SK-N-SH (cell line): Measurements from ENCODE around the gene ATP5F1D. TPM values are rescaled to one million over a fixed set of nuclear protein-coding genes. Genes with fewer than 3 reads are reported as not detected.

Source experiments
- CTCF ChIA-PET: fragments of 300-600, 350-600 bp; formaldehyde crosslinking; extraction: SDS; loops from one replicate; lab custom pipeline; 2021; lab: Yijun Ruan, JAX
- POLR2A ChIA-PET: fragments of 350-600 bp; sonication (Branson Sonifier 250); formaldehyde crosslinking; extraction: SDS; loops from one replicate; lab custom pipeline; 2020; ENCODE audit warnings: antibody characterized with exemption, inconsistent platforms; lab: Yijun Ruan, JAX
- DNase-seq: peaks from one replicate; pipeline ENCODE4 v3.0.0; 2012
- H2AFZ ChIP-seq: fragments of 200-600 bp; sonication (generic); 2 replicates; pipeline ENCODE4 v1.8.1; 2016; ENCODE audit warnings: antibody characterized with exemption, mild to moderate bottlenecking, low read depth
- H3F3A ChIP-seq: fragments of 200-600 bp; sonication (generic); replicated peaks from 2 replicates; pipeline ENCODE3; 2016; ENCODE audit warnings: antibody characterized with exemption, mild to moderate bottlenecking; ENCODE audit not compliant: insufficient read depth
- H3K27ac ChIP-seq, 2 experiments: fragments of 200-500 bp in 1 of 2; fragments of 200-600 bp in 1 of 2; sonication (Bioruptor generic) in 1 of 2; sonication (generic), shearing (Covaris generic) in 1 of 2; 2 replicates each; pipeline versions ENCODE4 v1.5.1 to v1.6.1; 2014 to 2016; ENCODE audit warnings: low read depth in 2 of 2, inconsistent platforms in 1 of 2, low read length in 1 of 2, mild to moderate bottlenecking in 1 of 2, mixed read lengths in 1 of 2
- H3K27me3 ChIP-seq: fragments of 200-600 bp; sonication (generic), shearing (Covaris generic); 2 replicates; pipeline ENCODE4 v1.6.1; 2016; ENCODE audit warnings: mixed run types; ENCODE audit not compliant: insufficient read depth
- H3K36me3 ChIP-seq, 2 experiments: fragments of 200-500 bp in 1 of 2; fragments of 200-600 bp in 1 of 2; sonication (Bioruptor generic) in 1 of 2; sonication (generic) in 1 of 2; replicated peaks in 1 of 2; 2 replicates each; pipeline versions ENCODE3 to v1.5.1; 2014 to 2016; ENCODE audit warnings: low read length in 1 of 2, mild to moderate bottlenecking in 1 of 2; ENCODE audit not compliant: insufficient read depth in 2 of 2, control insufficient read depth in 1 of 2
- H3K4me1 ChIP-seq, 2 experiments: fragments of 200-500 bp in 1 of 2; fragments of 200-600 bp in 1 of 2; sonication (Bioruptor generic) in 1 of 2; sonication (generic), shearing (Covaris generic) in 1 of 2; 2 replicates each; pipeline versions ENCODE4 v1.5.1 to v1.6.1; 2014 to 2016; ENCODE audit warnings: low read depth in 1 of 2, low read length in 1 of 2, mixed run types in 1 of 2; ENCODE audit not compliant: insufficient read depth in 2 of 2, control insufficient read depth in 1 of 2
- H3K4me2 ChIP-seq: fragments of 200-600 bp; sonication (generic), shearing (Covaris generic); 2 replicates; pipeline ENCODE4 v1.6.1; 2017; ENCODE audit warnings: mixed run types
- H3K4me3 ChIP-seq, 2 experiments: fragments of 200-500 bp in 1 of 2; fragments of 200-600 bp in 1 of 2; sonication (Bioruptor generic) in 1 of 2; sonication (generic), shearing (Covaris generic) in 1 of 2; 2 replicates each; pipeline versions ENCODE4 v1.5.1 to v1.8.1; 2014 to 2016; ENCODE audit warnings: low read depth in 2 of 2, inconsistent platforms in 1 of 2, low read length in 1 of 2, mild to moderate bottlenecking in 1 of 2, mixed read lengths in 1 of 2, moderate library complexity in 1 of 2
- H3K79me2 ChIP-seq: fragments of 200-600 bp; sonication (generic); 2 replicates; pipeline ENCODE4 v1.8.1; 2017; ENCODE audit warnings: mild to moderate bottlenecking; ENCODE audit not compliant: insufficient read depth
- H3K9ac ChIP-seq: fragments of 200-600 bp; sonication (generic); 2 replicates; pipeline ENCODE4 v1.6.1; 2017; ENCODE audit warnings: mixed run types
- H3K9me2 ChIP-seq: fragments of 200-600 bp; sonication (generic); 2 replicates; pipeline ENCODE4 v1.6.1; 2017; ENCODE audit warnings: mixed run types
- H3K9me3 ChIP-seq: fragments of 200-600 bp; sonication (generic); 2 replicates; pipeline ENCODE4 v1.6.1; 2017; ENCODE audit warnings: mixed run types, mild to moderate bottlenecking, moderate library complexity
- H4K20me1 ChIP-seq: fragments of 200-600 bp; sonication (generic); 2 replicates; pipeline ENCODE4 v1.6.1; 2017; ENCODE audit warnings: mild to moderate bottlenecking, mixed run types; ENCODE audit not compliant: insufficient read depth
- ELF1 ChIP-seq: IDR thresholded peaks from 2 replicates; pipeline ENCODE4 v1.4.0; 2012
- EP300 ChIP-seq, 2 experiments: IDR thresholded peaks; 2 replicates each; pipeline versions ENCODE4 v1.4.0 to v1.6.1; 2012; ENCODE audit warnings: borderline replicate concordance in 1 of 2, low read depth in 1 of 2, low read length in 1 of 2
- EZH2phosphoT487 ChIP-seq: fragments of 200-600 bp; sonication (generic); IDR thresholded peaks from 2 replicates; pipeline ENCODE4 v1.6.1; 2017; ENCODE audit warnings: low read depth, mixed run types, mild to moderate bottlenecking, antibody characterized with exemption, moderate library complexity, borderline replicate concordance
- FOXM1 ChIP-seq: IDR thresholded peaks from 2 replicates; pipeline ENCODE4 v1.4.0; 2012; ENCODE audit warnings: low read depth, mild to moderate bottlenecking
- GABPA ChIP-seq: IDR thresholded peaks from 2 replicates; pipeline ENCODE4 v1.4.0; 2012; ENCODE audit warnings: low read depth, mild to moderate bottlenecking
- GATA2 ChIP-seq: sonication (generic); formaldehyde crosslinking; IDR thresholded peaks from 2 replicates; pipeline ENCODE4 v1.5.0; 2020; ENCODE audit warnings: mild to moderate bottlenecking, missing genetic modification reagents
- JUND ChIP-seq: IDR thresholded peaks from 2 replicates; pipeline ENCODE4 v1.4.0; 2012
- MAX ChIP-seq: IDR thresholded peaks from 2 replicates; pipeline ENCODE4 v1.4.0; 2012; ENCODE audit warnings: low read depth
- MEF2A ChIP-seq: IDR thresholded peaks from 2 replicates; pipeline ENCODE4 v1.4.0; 2012; ENCODE audit warnings: low read depth, borderline replicate concordance
- NRF1 ChIP-seq: IDR thresholded peaks from 2 replicates; pipeline ENCODE4 v1.6.1; 2012; ENCODE audit warnings: low read depth, mild to moderate bottlenecking, low read length
- POLR2AphosphoS5 ChIP-seq: IDR thresholded peaks from 2 replicates; pipeline ENCODE4 v1.6.1; 2012; ENCODE audit warnings: low read depth, low read length
- RAD21 ChIP-seq: IDR thresholded peaks from 2 replicates; pipeline ENCODE4 v1.6.1; 2012; ENCODE audit warnings: mild to moderate bottlenecking, low read length
- REST ChIP-seq: IDR thresholded peaks from 2 replicates; pipeline ENCODE4 v1.6.1; 2012; ENCODE audit warnings: mild to moderate bottlenecking, low read depth, low read length, moderate library complexity
- RXRA ChIP-seq: IDR thresholded peaks from 2 replicates; pipeline ENCODE4 v1.4.0; 2012; ENCODE audit warnings: low read depth, mild to moderate bottlenecking, borderline replicate concordance
- SIN3A ChIP-seq: IDR thresholded peaks from 2 replicates; pipeline ENCODE4 v1.6.1; 2012; ENCODE audit warnings: low read depth, mild to moderate bottlenecking, low read length, moderate library complexity, borderline replicate concordance
- SMC3 ChIP-seq: IDR thresholded peaks from 2 replicates; pipeline ENCODE4 v1.6.1; 2012; ENCODE audit warnings: low read depth, low read length, improper control_type of control experiment
- TAF1 ChIP-seq: IDR thresholded peaks from 2 replicates; pipeline ENCODE4 v1.6.1; 2012; ENCODE audit warnings: low read depth, mild to moderate bottlenecking, low read length, moderate library complexity, borderline replicate concordance
- TEAD4 ChIP-seq: IDR thresholded peaks from 2 replicates; pipeline ENCODE4 v1.4.0; 2012; ENCODE audit warnings: mild to moderate bottlenecking, borderline replicate concordance; ENCODE audit not compliant: insufficient read depth
- USF1 ChIP-seq: IDR thresholded peaks from 2 replicates; pipeline ENCODE4 v1.4.0; 2012; ENCODE audit warnings: low read depth, borderline replicate concordance
- YY1 ChIP-seq: IDR thresholded peaks from 2 replicates; pipeline ENCODE4 v1.4.0; 2012; ENCODE audit warnings: low read depth, mild to moderate bottlenecking
- WGBS: methylation state at CpG from one replicate; pipeline ENCODE4 v1.1.6; 2017; ENCODE audit warnings: low lambda C conversion rate; 5-methylcytosine and 5-hydroxymethylcytosine counted together
- polyA plus RNA-seq, 3 experiments: library from polyadenylated mRNA; depleted of rRNA; stranded (reverse); fragments of >200 nt; gene quantifications; 2 replicates each; pipeline ENCODE4 v1.2.3, GENCODE V29; 2012

ATP5F1D gene
- polyA plus RNA-seq, 1 of the 3 experiments (the other 2 are of a cell fraction) = 226 TPM

GRCh38 chr19:1216756-1217155, 24.8 kb upstream of the ATP5F1D start:
- POLR2A ChIA-PET = interaction anchor here (0.6 kb wide), 1 partner anchor 123 kb away, joined by 5 read pairs; no protein-coding TSS in a partner anchor
- Histone ChIP-seq H3K27ac (peak overlapping the region in 1 of 2 experiments; percentile 90; a peak in 1 of 4 replicates), H3K79me2 (peaks cover 89% of the 10 kb centered on the region), H4K20me1 (0 out of 2 replicates have a peak, but pooled peaks cover 13% of the 10 kb centered on the region), H3K36me3 (peaks cover 0 to 13% of the 10 kb centered on the region in 2 experiments), H3K9ac (no peak overlapping the region), H3F3A (peaks cover 39% of the 10 kb centered on the region), H3K9me2 (no peaks in the 10 kb centered on the region), H3K4me2 (0 out of 2 replicates have a peak overlapping the region, but pooled peaks have one; percentile 79), H2AFZ (no peak overlapping the region), H3K4me1 (peaks cover 28 to 39% of the 10 kb centered on the region in 2 experiments; a peak in 3 of 4 replicates), H3K4me3 (no peak overlapping the region), H3K9me3 (no peaks in the 10 kb centered on the region), H3K27me3 (no peaks in the 10 kb centered on the region)
- 93% methylated on average over 6 of the region's 12 CpGs for WGBS
- CTCF ChIA-PET = interaction anchor here (1.9 to 7.0 kb wide), 7 partner anchors 9 to 104 kb away, joined by 6 to 43 read pairs (median 19); partner anchors contain the start of genes ATP5F1D and CBARP
- TF ChIP-seq USF1 (no peak), REST (no peak), MAX (no peak), JUND (no peak), SIN3A (no peak), GATA2 (CRISPR knock-in tag) (no peak), YY1 (no peak), EZH2phosphoT487 (no peak), ELF1 (no peak), FOXM1 (no peak), RXRA (no peak)
- DNase-seq = no peak

- POLR2A ChIA-PET = no interaction called here
- Histone ChIP-seq H3K9me2 (no peaks in the 10 kb centered on the region), H3K27ac (0 out of 4 replicates have a peak overlapping the region, but pooled peaks of 1 of the 2 experiments have one; percentile 90), H4K20me1 (0 out of 2 replicates have a peak, but pooled peaks cover 13% of the 10 kb centered on the region), H3K4me2 (no peak overlapping the region), H3K9me3 (no peaks in the 10 kb centered on the region), H3K79me2 (peaks cover 83% of the 10 kb centered on the region), H3K36me3 (peaks cover 0 to 18% of the 10 kb centered on the region in 2 experiments), H3F3A (peaks cover 39% of the 10 kb centered on the region), H3K9ac (no peak overlapping the region), H3K4me3 (no peak overlapping the region), H3K4me1 (peaks cover 28 to 39% of the 10 kb centered on the region in 2 experiments; a peak in 3 of 4 replicates), H3K27me3 (no peaks in the 10 kb centered on the region), H2AFZ (no peak overlapping the region)
- no peak for DNase-seq
- WGBS = 97% methylated on average over 11 of the region's 15 CpGs
- CTCF ChIA-PET = interaction anchor here (0.7 to 7.0 kb wide), 9 partner anchors 8 to 295 kb away, joined by 3 to 43 read pairs (median 7); partner anchors contain the start of genes ATP5F1D and CBARP
- no peak for TF ChIP-seq YY1
- no peak for TF ChIP-seq MEF2A
- no peak for TF ChIP-seq POLR2AphosphoS5
- no peak for TF ChIP-seq TEAD4
- TF ChIP-seq MAX = no peak
- TF ChIP-seq RAD21 = no peak
- TF ChIP-seq RXRA = no peak
- no peak for TF ChIP-seq SMC3
- TF ChIP-seq EP300 (IDR thresholded peaks at IDR 0.05; ENCODE audit: borderline replicate concordance in 1 of 2, low read depth in 1 of 2, low read length in 1 of 2) = no peak
- TF ChIP-seq NRF1 = no peak
- no peak for TF ChIP-seq GABPA
- no peak for TF ChIP-seq TAF1
- TF ChIP-seq SIN3A = no peak
- TF ChIP-seq USF1 = no peak
These were observed 24.2 kb upstream of the ATP5F1D start for GRCh38 chr19:1217366-1217765.
